ENCODE data around the gene NSD2.

The NSD2 gene

GRCh38 chr4:1939664-1940509 lies 68.7 kb downstream of the NSD2 start:
- Histone ChIP-seq H3K9me3 (ENCODE audit: control insufficient read depth in 1 of 2, low read length in 2 of 2) (no peaks in the 10 kb centered on the region), H3K27ac (ENCODE audit: low read depth, low read length) (no peak overlapping the region), H3K27me3 (ENCODE audit: control insufficient read depth in 1 of 2, insufficient read depth in 2 of 2, low read length in 2 of 2) (no peaks in the 10 kb centered on the region), H3K4me1 (ENCODE audit: control insufficient read depth in 1 of 2, insufficient read depth in 2 of 2, low read length in 2 of 2) (peaks cover 0 to 5% of the 10 kb centered on the region in 2 donors), H3K9ac (ENCODE audit: low read depth in 1 of 2, low read length in 2 of 2) (no peak overlapping the region), H3K36me3 (ENCODE audit: control insufficient read depth in 1 of 2, insufficient read depth in 2 of 2, low read length in 2 of 2) (peaks cover 25 to 65% of the 10 kb centered on the region in 2 donors), H3K4me3 (ENCODE audit: low read depth in 1 of 2, low read length in 2 of 2) (no peak overlapping the region)

- H3K9ac ChIP-seq (ENCODE audit: low read depth in 1 of 2, low read length in 2 of 2), result no peak overlapping the region
- H3K4me1 ChIP-seq (ENCODE audit: control insufficient read depth in 1 of 2, insufficient read depth in 2 of 2, low read length in 2 of 2), result no peaks in the 10 kb centered on the region
- no peaks in the 10 kb centered on the region for H3K27me3 ChIP-seq (ENCODE audit: control insufficient read depth in 1 of 2, insufficient read depth in 2 of 2, low read length in 2 of 2)
- H3K27ac ChIP-seq (ENCODE audit: low read depth, low read length), result no peak overlapping the region
- no peaks in the 10 kb centered on the region for H3K9me3 ChIP-seq (ENCODE audit: control insufficient read depth in 1 of 2, low read length in 2 of 2)
- no peak overlapping the region for H3K4me3 ChIP-seq (ENCODE audit: low read depth in 1 of 2, low read length in 2 of 2)
- peaks cover 26 to 58% of the 10 kb centered on the region in 2 donors for H3K36me3 ChIP-seq (ENCODE audit: control insufficient read depth in 1 of 2, insufficient read depth in 2 of 2, low read length in 2 of 2)
Measured at GRCh38 chr4:1940566-1940965, 69.4 kb downstream of the NSD2 start.

GRCh38 chr4:1943928-1944327 lies 72.7 kb downstream of the NSD2 start:
- Histone ChIP-seq H3K9me3 (ENCODE audit: control insufficient read depth in 1 of 2, low read length in 2 of 2) (no peaks in the 10 kb centered on the region), H3K4me1 (ENCODE audit: control insufficient read depth in 1 of 2, insufficient read depth in 2 of 2, low read length in 2 of 2) (no peaks in the 10 kb centered on the region), H3K27ac (ENCODE audit: low read depth, low read length) (no peak overlapping the region), H3K36me3 (ENCODE audit: control insufficient read depth in 1 of 2, insufficient read depth in 2 of 2, low read length in 2 of 2) (peaks cover 18 to 59% of the 10 kb centered on the region in 2 donors), H3K9ac (ENCODE audit: low read depth in 1 of 2, low read length in 2 of 2) (no peak overlapping the region), H3K27me3 (ENCODE audit: control insufficient read depth in 1 of 2, insufficient read depth in 2 of 2, low read length in 2 of 2) (no peaks in the 10 kb centered on the region), H3K4me3 (ENCODE audit: low read depth in 1 of 2, low read length in 2 of 2) (no peak overlapping the region)

GRCh38 chr4:1945124-1945895 lies 74.1 kb downstream of the NSD2 start:
- H3K9me3 ChIP-seq (ENCODE audit: control insufficient read depth in 1 of 2, low read length in 2 of 2), result no peaks in the 10 kb centered on the region
- no peak overlapping the region for H3K4me3 ChIP-seq (ENCODE audit: low read depth in 1 of 2, low read length in 2 of 2)
- no peaks in the 10 kb centered on the region for H3K27me3 ChIP-seq (ENCODE audit: control insufficient read depth in 1 of 2, insufficient read depth in 2 of 2, low read length in 2 of 2)
- H3K36me3 ChIP-seq (ENCODE audit: control insufficient read depth in 1 of 2, insufficient read depth in 2 of 2, low read length in 2 of 2), result peaks cover 9 to 55% of the 10 kb centered on the region in 2 donors
- H3K4me1 ChIP-seq (ENCODE audit: control insufficient read depth in 1 of 2, insufficient read depth in 2 of 2, low read length in 2 of 2), result no peaks in the 10 kb centered on the region
- H3K9ac ChIP-seq (ENCODE audit: low read depth in 1 of 2, low read length in 2 of 2), result no peak overlapping the region
- H3K27ac ChIP-seq (ENCODE audit: low read depth, low read length), result no peak overlapping the region

- no peaks in the 10 kb centered on the region for H3K9me3 ChIP-seq (ENCODE audit: control insufficient read depth in 1 of 2, low read length in 2 of 2)
- H3K36me3 ChIP-seq (ENCODE audit: control insufficient read depth in 1 of 2, insufficient read depth in 2 of 2, low read length in 2 of 2), result peaks cover 9 to 51% of the 10 kb centered on the region in 2 donors
- H3K4me3 ChIP-seq (ENCODE audit: low read depth in 1 of 2, low read length in 2 of 2), result no peak overlapping the region
- no peak overlapping the region for H3K9ac ChIP-seq (ENCODE audit: low read depth in 1 of 2, low read length in 2 of 2)
- no peaks in the 10 kb centered on the region for H3K27me3 ChIP-seq (ENCODE audit: control insufficient read depth in 1 of 2, insufficient read depth in 2 of 2, low read length in 2 of 2)
- no peaks in the 10 kb centered on the region for H3K4me1 ChIP-seq (ENCODE audit: control insufficient read depth in 1 of 2, insufficient read depth in 2 of 2, low read length in 2 of 2)
- H3K27ac ChIP-seq (ENCODE audit: low read depth, low read length), result no peak overlapping the region
Measured at GRCh38 chr4:1945912-1946311, 74.7 kb downstream of the NSD2 start.

GRCh38 chr4:1948232-1948631 lies 77.0 kb downstream of the NSD2 start:
- Histone ChIP-seq H3K27ac (ENCODE audit: low read depth, low read length) (no peak overlapping the region), H3K4me3 (ENCODE audit: low read depth in 1 of 2, low read length in 2 of 2) (no peak overlapping the region), H3K4me1 (ENCODE audit: control insufficient read depth in 1 of 2, insufficient read depth in 2 of 2, low read length in 2 of 2) (no peaks in the 10 kb centered on the region), H3K27me3 (ENCODE audit: control insufficient read depth in 1 of 2, insufficient read depth in 2 of 2, low read length in 2 of 2) (no peaks in the 10 kb centered on the region), H3K9ac (ENCODE audit: low read depth in 1 of 2, low read length in 2 of 2) (no peak overlapping the region), H3K36me3 (ENCODE audit: control insufficient read depth in 1 of 2, insufficient read depth in 2 of 2, low read length in 2 of 2) (peaks cover 14 to 52% of the 10 kb centered on the region in 2 donors), H3K9me3 (ENCODE audit: control insufficient read depth in 1 of 2, low read length in 2 of 2) (no peaks in the 10 kb centered on the region)

- Histone ChIP-seq H3K4me1 (ENCODE audit: control insufficient read depth in 1 of 2, insufficient read depth in 2 of 2, low read length in 2 of 2) (no peaks in the 10 kb centered on the region), H3K27me3 (ENCODE audit: control insufficient read depth in 1 of 2, insufficient read depth in 2 of 2, low read length in 2 of 2) (no peaks in the 10 kb centered on the region), H3K9ac (ENCODE audit: low read depth in 1 of 2, low read length in 2 of 2) (no peak overlapping the region), H3K27ac (ENCODE audit: low read depth, low read length) (no peak overlapping the region), H3K4me3 (ENCODE audit: low read depth in 1 of 2, low read length in 2 of 2) (no peak overlapping the region), H3K36me3 (ENCODE audit: control insufficient read depth in 1 of 2, insufficient read depth in 2 of 2, low read length in 2 of 2) (peaks cover 14 to 49% of the 10 kb centered on the region in 2 donors), H3K9me3 (ENCODE audit: control insufficient read depth in 1 of 2, low read length in 2 of 2) (no peaks in the 10 kb centered on the region)
Measured at GRCh38 chr4:1948892-1949436, 77.8 kb downstream of the NSD2 start.

- H3K4me1 ChIP-seq (ENCODE audit: control insufficient read depth in 1 of 2, insufficient read depth in 2 of 2, low read length in 2 of 2), result no peaks in the 10 kb centered on the region
- H3K27me3 ChIP-seq (ENCODE audit: control insufficient read depth in 1 of 2, insufficient read depth in 2 of 2, low read length in 2 of 2), result no peaks in the 10 kb centered on the region
- no peaks in the 10 kb centered on the region for H3K9me3 ChIP-seq (ENCODE audit: control insufficient read depth in 1 of 2, low read length in 2 of 2)
- H3K27ac ChIP-seq (ENCODE audit: low read depth, low read length), result no peak overlapping the region
- H3K36me3 ChIP-seq (ENCODE audit: control insufficient read depth in 1 of 2, insufficient read depth in 2 of 2, low read length in 2 of 2), result peaks cover 19 to 54% of the 10 kb centered on the region in 2 donors
- H3K9ac ChIP-seq (ENCODE audit: low read depth in 1 of 2, low read length in 2 of 2), result no peak overlapping the region
- no peak overlapping the region for H3K4me3 ChIP-seq (ENCODE audit: low read depth in 1 of 2, low read length in 2 of 2)
Measured at GRCh38 chr4:1950369-1950768, 79.2 kb downstream of the NSD2 start.

- H3K4me1 ChIP-seq (ENCODE audit: control insufficient read depth in 1 of 2, insufficient read depth in 2 of 2, low read length in 2 of 2), result no peaks in the 10 kb centered on the region
- no peaks in the 10 kb centered on the region for H3K9me3 ChIP-seq (ENCODE audit: control insufficient read depth in 1 of 2, low read length in 2 of 2)
- H3K9ac ChIP-seq (ENCODE audit: low read depth in 1 of 2, low read length in 2 of 2), result no peak overlapping the region
- no peak overlapping the region for H3K4me3 ChIP-seq (ENCODE audit: low read depth in 1 of 2, low read length in 2 of 2)
- peaks cover 25 to 62% of the 10 kb centered on the region in 2 donors for H3K36me3 ChIP-seq (ENCODE audit: control insufficient read depth in 1 of 2, insufficient read depth in 2 of 2, low read length in 2 of 2)
- H3K27me3 ChIP-seq (ENCODE audit: control insufficient read depth in 1 of 2, insufficient read depth in 2 of 2, low read length in 2 of 2), result no peaks in the 10 kb centered on the region
- H3K27ac ChIP-seq (ENCODE audit: low read depth, low read length), result no peak overlapping the region
Measured at GRCh38 chr4:1952058-1952700, 81.0 kb downstream of the NSD2 start.

GRCh38 chr4:1952719-1953118 lies 81.5 kb downstream of the NSD2 start:
- no peak overlapping the region for H3K9ac ChIP-seq (ENCODE audit: low read depth in 1 of 2, low read length in 2 of 2)
- H3K36me3 ChIP-seq (ENCODE audit: control insufficient read depth in 1 of 2, insufficient read depth in 2 of 2, low read length in 2 of 2), result peaks cover 25 to 63% of the 10 kb centered on the region in 2 donors
- H3K4me1 ChIP-seq (ENCODE audit: control insufficient read depth in 1 of 2, insufficient read depth in 2 of 2, low read length in 2 of 2), result no peaks in the 10 kb centered on the region
- H3K4me3 ChIP-seq (ENCODE audit: low read depth in 1 of 2, low read length in 2 of 2), result no peak overlapping the region
- H3K9me3 ChIP-seq (ENCODE audit: control insufficient read depth in 1 of 2, low read length in 2 of 2), result no peaks in the 10 kb centered on the region
- no peak overlapping the region for H3K27ac ChIP-seq (ENCODE audit: low read depth, low read length)
- H3K27me3 ChIP-seq (ENCODE audit: control insufficient read depth in 1 of 2, insufficient read depth in 2 of 2, low read length in 2 of 2), result no peaks in the 10 kb centered on the region

All from duodenal mucosa (tissue), 2 donors.